NCI-H446 treated with DMSO at 0.1 percent for 48 hours (cell line): Measurements from ENCODE around the gene ZNF12.
"Not testable (repeated sequence)": the region's sequence is repeated elsewhere in the genome, so short reads cannot be mapped to it uniquely, and the experiment has no call there.

Experiments
- DNase-seq: peaks from one replicate; lab custom pipeline; 2025; lab: John Stamatoyannopoulos, UW

ZNF12 gene

GRCh38 chr7:6706666-6707407 lies at the start of gene ZNF12:
Gene ZNF12 (minus strand): TSS chr7:6706947. CDS start chr7:6705173, 1,774 bp downstream.
- peak; percentile 91 for DNase-seq

GRCh38 chr7:6753964-6754363 lies 47.2 kb upstream of the ZNF12 start, which contains the start of gene RSPH10B2:
Gene RSPH10B2 (plus strand): TSS chr7:6754103. CDS start chr7:6757678, 3,575 bp downstream.
- not testable (repeated sequence) for DNase-seq

- DNase-seq: not testable (repeated sequence)
These were observed 43.4 kb upstream of the ZNF12 start for GRCh38 chr7:6750173-6750572.

- not testable (repeated sequence) for DNase-seq
These were observed 42.6 kb upstream of the ZNF12 start for GRCh38 chr7:6749335-6749734.

- not testable (repeated sequence) for DNase-seq
These were observed 37.8 kb upstream of the ZNF12 start for GRCh38 chr7:6744410-6745100.

- DNase-seq: not testable (repeated sequence)
These were observed 31.7 kb upstream of the ZNF12 start for GRCh38 chr7:6738415-6738814.

- DNase-seq: no peak
These were observed 23.5 kb upstream of the ZNF12 start for GRCh38 chr7:6730343-6730633.

- peak; percentile 73 for DNase-seq
These were observed 23.0 kb upstream of the ZNF12 start for GRCh38 chr7:6729492-6730342.

- not testable (repeated sequence) for DNase-seq
These were observed 22.2 kb upstream of the ZNF12 start for GRCh38 chr7:6728893-6729491.

GRCh38 chr7:6727663-6728062 lies 20.9 kb upstream of the ZNF12 start:
- no peak for DNase-seq

- not testable (repeated sequence) for DNase-seq
These were observed 19.6 kb upstream of the ZNF12 start for GRCh38 chr7:6726341-6726740.

GRCh38 chr7:6725003-6725402 lies 18.3 kb upstream of the ZNF12 start:
- DNase-seq: no peak

- not testable (repeated sequence) for DNase-seq
These were observed 17.6 kb upstream of the ZNF12 start for GRCh38 chr7:6724351-6724750.

GRCh38 chr7:6718124-6718523 lies 11.4 kb upstream of the ZNF12 start:
- no peak for DNase-seq

- DNase-seq: not testable (repeated sequence)
These were observed 9.2 kb upstream of the ZNF12 start for GRCh38 chr7:6715898-6716297.

- no peak for DNase-seq
These were observed 7.6 kb upstream of the ZNF12 start for GRCh38 chr7:6714360-6714759.

- no peak for DNase-seq
These were observed 3.1 kb upstream of the ZNF12 start for GRCh38 chr7:6709808-6710207.

- DNase-seq: no peak
These were observed 1.6 kb upstream of the ZNF12 start for GRCh38 chr7:6708304-6708703.

GRCh38 chr7:6705959-6706665 lies 635 bp downstream of the ZNF12 start:
- no peak for DNase-seq

- no peak for DNase-seq
These were observed 4.9 kb downstream of the ZNF12 start for GRCh38 chr7:6701860-6702259.

GRCh38 chr7:6700793-6701192 lies 6.0 kb downstream of the ZNF12 start:
- DNase-seq: no peak
